Effector memory CD8-positive, alpha-beta T cell (primary cell): ENCODE results near the gene FCRL5.

Source experiments
- ATAC-seq: fragments of 150-1000 bp; cut with Tn5 transposase; replicated peaks from 2 replicates; pipeline ENCODE4 v1.10.0; 2021; ENCODE audit warnings: mild to moderate bottlenecking, moderate library complexity
- DNase-seq, 3 experiments: peaks; one replicate each; pipeline ENCODE4 v3.0.0; 2021
- H3K27ac Mint-ChIP-seq, 2 donors: one replicate each; pipeline ENCODE4 v1.8.0; 2022; ENCODE audit warnings: mild to moderate bottlenecking in 2 of 2, mixed read lengths in 2 of 2, moderate library complexity in 2 of 2
- H3K27me3 Mint-ChIP-seq, 2 donors: one replicate each; pipeline ENCODE4 v1.8.0; 2022; ENCODE audit warnings: mixed read lengths in 2 of 2
- H3K36me3 Mint-ChIP-seq: one replicate; pipeline ENCODE4 v1.8.0; 2022; ENCODE audit warnings: mild to moderate bottlenecking, moderate library complexity, mixed read lengths; ENCODE audit not compliant: insufficient read depth
- H3K4me1 Mint-ChIP-seq, 2 donors: one replicate each; pipeline ENCODE4 v1.8.0; 2022; ENCODE audit warnings: low read depth in 2 of 2, mixed read lengths in 2 of 2
- H3K4me3 Mint-ChIP-seq, 2 donors: one replicate each; pipeline ENCODE4 v1.8.0; 2022; ENCODE audit warnings: mild to moderate bottlenecking in 2 of 2, mixed read lengths in 2 of 2, moderate library complexity in 2 of 2
- H3K9me3 Mint-ChIP-seq, 2 donors: one replicate each; pipeline ENCODE4 v1.8.0; 2022; ENCODE audit warnings: mixed read lengths in 2 of 2

FCRL5 gene

DNA sequence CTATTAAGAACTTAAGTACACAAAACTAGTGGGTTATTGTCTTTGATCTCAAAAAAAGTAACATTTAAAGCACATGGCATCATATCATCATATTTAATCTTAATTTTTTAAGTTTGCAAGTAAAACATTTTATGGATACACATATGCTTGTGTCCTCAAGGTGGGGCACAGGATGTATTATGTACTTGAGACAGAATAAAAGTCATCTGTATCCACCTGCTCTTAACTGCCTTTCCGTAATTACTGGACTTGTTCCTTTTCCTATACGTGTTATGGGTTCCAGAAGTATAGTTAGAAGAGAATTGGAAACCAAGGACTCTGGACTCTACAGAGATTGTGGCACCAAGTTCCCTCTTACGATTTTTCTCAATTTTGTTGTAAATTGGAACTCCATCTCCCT, 79.4 kb downstream of the FCRL5 start:
- no peaks in the 10 kb centered on the region for H3K36me3 Mint-ChIP-seq
- H3K27ac Mint-ChIP-seq = no peak overlapping the region
- DNase-seq (no peak), ATAC-seq (no peak)
- H3K9me3 Mint-ChIP-seq = peaks cover 3 to 10% of the 10 kb centered on the region in 2 donors
- H3K4me3 Mint-ChIP-seq = no peak overlapping the region
- H3K27me3 Mint-ChIP-seq = peaks cover 31 to 45% of the 10 kb centered on the region in 2 donors
- H3K4me1 Mint-ChIP-seq = no peaks in the 10 kb centered on the region

DNA sequence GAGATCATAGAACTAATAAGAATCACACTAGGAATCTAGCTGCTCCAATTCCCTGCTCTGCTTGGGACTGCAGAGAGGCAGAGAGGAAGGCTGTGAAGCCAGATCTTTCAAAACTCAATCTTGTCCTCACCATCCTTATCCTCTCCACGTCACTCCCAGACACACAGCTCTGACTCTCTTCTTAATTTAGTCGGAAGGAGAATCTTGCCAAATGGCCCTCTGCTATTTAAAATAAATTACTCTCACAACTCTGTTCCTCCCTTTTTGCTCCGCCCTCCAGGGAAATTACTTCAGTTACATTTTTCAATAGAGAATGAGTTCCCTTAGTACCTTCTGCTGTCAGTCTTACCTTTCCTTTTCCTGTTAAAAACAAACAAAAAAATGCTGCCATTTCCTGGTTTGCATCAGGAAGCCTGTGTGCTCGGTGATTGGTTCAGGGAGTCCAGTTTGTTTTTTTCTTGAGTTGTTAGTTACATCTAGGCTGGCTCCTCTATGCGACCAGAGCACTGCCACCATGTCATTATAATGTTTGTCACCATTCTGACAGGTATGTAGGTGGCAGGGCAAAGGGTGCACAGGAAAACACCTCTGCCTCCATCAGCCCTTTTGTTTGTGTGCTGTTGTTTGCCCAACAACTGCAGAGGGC, 80.1 kb downstream of the FCRL5 start:
- no peak for ATAC-seq
- Mint-ChIP-seq H3K36me3 (no peaks in the 10 kb centered on the region), H3K27me3 (peaks cover 28 to 38% of the 10 kb centered on the region in 2 donors), H3K4me3 (no peak overlapping the region), H3K9me3 (peaks cover 3 to 4% of the 10 kb centered on the region in 2 donors), H3K27ac (no peak overlapping the region), H3K4me1 (no peaks in the 10 kb centered on the region)
- DNase-seq = no peak

DNA sequence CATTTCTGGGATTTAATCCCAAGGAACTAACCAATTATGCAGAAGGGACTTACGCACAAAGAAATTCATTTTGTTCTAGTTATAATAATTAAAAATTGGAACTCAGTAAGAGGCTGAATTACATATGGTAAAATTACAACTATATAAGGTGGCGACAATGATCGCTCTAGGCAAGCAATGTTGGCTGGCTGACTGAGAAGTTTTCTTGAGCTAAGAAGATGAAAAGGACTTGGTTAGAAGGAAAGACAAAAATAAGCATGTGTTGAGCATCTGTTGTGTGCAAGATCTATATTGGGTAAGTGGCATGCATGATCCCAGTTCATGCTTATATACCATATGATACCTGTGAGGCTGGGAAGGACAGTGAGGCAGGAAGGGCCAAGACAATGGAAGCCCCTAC, 80.8 kb downstream of the FCRL5 start:
- no peak overlapping the region for H3K4me3 Mint-ChIP-seq
- H3K9me3 Mint-ChIP-seq = peaks cover 0 to 3% of the 10 kb centered on the region in 2 donors
- H3K36me3 Mint-ChIP-seq = no peaks in the 10 kb centered on the region
- H3K27me3 Mint-ChIP-seq = peaks cover 26 to 34% of the 10 kb centered on the region in 2 donors
- DNase-seq (no peak), ATAC-seq (no peak)
- no peak overlapping the region for H3K27ac Mint-ChIP-seq
- H3K4me1 Mint-ChIP-seq = no peaks in the 10 kb centered on the region

DNA sequence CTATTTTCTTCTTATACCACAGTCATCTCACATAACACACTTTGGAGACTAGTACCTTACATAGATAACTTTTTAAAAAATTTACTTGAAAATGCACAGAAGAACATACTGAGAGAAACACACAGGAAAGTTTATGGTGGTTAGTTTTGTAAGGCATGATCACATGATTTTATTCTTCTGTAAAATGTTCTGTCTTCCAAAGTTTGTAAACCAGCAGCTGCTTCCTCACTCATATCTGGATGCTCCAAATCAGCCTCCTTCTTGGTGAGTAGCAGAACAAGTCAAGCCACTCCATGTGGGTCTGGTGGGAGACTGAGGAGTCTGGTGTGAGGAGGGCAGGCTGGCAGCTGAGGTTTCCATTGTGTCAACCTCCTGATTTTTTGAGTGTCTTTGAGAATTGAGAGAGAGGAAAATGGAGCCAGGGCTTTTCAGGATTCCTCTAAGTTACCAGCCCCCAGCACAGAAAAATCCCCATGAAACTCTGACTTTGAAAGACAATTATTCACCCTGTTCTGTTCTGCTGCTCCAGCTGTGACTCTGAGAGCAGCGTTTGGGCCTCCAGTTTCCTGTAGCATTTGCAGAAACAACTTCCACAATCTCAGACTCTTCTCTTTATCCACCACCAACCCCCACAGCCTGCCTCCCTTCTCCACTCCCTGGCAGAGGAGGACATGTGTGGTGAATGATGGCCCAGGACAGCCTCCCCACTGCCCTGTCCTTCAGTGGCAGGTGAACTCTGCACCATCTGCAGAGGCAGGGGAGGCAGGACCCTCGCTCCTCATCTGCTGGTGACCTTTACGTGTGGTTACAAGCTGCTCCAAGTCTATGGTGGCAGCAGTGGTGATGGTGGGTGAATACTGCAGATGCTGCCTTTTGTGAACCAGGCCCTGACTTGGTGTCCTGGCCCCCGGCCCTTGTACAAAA, 82.3 kb downstream of the FCRL5 start:
- Mint-ChIP-seq H3K36me3 (no peaks in the 10 kb centered on the region), H3K9me3 (no peaks in the 10 kb centered on the region), H3K27me3 (peaks cover 27 to 39% of the 10 kb centered on the region in 2 donors), H3K4me1 (no peaks in the 10 kb centered on the region), H3K4me3 (no peak overlapping the region), H3K27ac (no peak overlapping the region)
- DNase-seq (no peak), ATAC-seq (no peak)

DNA sequence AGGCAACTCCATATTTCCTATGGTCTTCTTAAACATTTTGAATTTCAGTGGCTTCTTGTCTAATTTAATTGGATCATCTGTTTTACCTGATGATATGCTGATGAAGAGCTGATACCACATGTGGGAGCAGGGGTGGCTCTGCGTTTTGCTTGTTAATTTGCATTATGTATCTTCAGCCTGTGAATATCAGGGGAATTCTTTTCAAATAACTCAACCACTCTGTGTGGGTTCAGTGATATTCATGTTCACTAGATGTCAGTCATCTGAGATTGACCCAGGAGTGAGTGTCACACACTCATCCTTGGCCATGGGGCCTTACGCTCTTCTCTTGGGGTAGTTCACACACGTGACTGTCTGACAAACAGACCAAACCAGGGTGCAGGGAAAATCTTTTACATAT, 83.0 kb downstream of the FCRL5 start:
- no peaks in the 10 kb centered on the region for H3K36me3 Mint-ChIP-seq
- H3K9me3 Mint-ChIP-seq = no peaks in the 10 kb centered on the region
- DNase-seq (no peak), ATAC-seq (no peak)
- no peak overlapping the region for H3K27ac Mint-ChIP-seq
- no peak overlapping the region for H3K4me3 Mint-ChIP-seq
- peaks cover 28 to 45% of the 10 kb centered on the region in 2 donors for H3K27me3 Mint-ChIP-seq
- H3K4me1 Mint-ChIP-seq = no peaks in the 10 kb centered on the region

DNA sequence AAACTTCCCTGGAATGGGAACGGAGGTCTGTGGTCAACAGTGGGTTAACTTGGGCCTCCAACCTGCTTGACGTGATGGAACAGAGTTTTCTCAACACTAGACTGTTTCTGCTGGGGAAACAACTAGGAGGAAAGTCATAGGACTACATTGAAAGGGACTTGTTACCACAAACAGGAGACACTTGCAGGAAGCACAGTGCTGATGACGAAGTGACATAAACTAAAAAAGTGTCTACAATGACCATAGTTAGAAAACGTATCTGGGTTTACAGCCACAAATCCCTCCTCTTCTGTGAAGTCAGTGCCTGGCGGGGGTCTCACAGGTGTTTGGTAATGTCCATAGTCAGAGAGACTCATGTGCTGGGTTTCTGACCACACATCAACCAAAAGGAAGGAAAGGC, 86.3 kb downstream of the FCRL5 start:
- Mint-ChIP-seq H3K27me3 (peaks cover 16 to 62% of the 10 kb centered on the region in 2 donors), H3K36me3 (no peaks in the 10 kb centered on the region), H3K9me3 (no peaks in the 10 kb centered on the region), H3K4me1 (no peaks in the 10 kb centered on the region), H3K27ac (no peak overlapping the region), H3K4me3 (no peak overlapping the region)
- no peak for ATAC-seq
- DNase-seq = no peak
